ENCODE results near the gene HDHD2.

Gene HDHD2

GRCh38 chr18:47115205-47115604, 35.1 kb downstream of the HDHD2 start:
- H3K4me3 ChIP-seq (replicated peaks; ENCODE audit: low read depth, low read length), result no peak overlapping the region
- no peak for DNase-seq (ENCODE audit: extremely low read depth, low read depth)
- TF ChIP-seq CTCF (IDR thresholded peaks at IDR 0.05; ENCODE audit: low read depth, low read length, missing control alignments), result no peak

- DNase-seq (ENCODE audit: extremely low read depth, low read depth), result no peak
- no peak for TF ChIP-seq CTCF (IDR thresholded peaks at IDR 0.05; ENCODE audit: low read depth, low read length, missing control alignments)
- no peak overlapping the region for H3K4me3 ChIP-seq (replicated peaks; ENCODE audit: low read depth, low read length)
Measured at GRCh38 chr18:47113796-47114540, 36.3 kb downstream of the HDHD2 start.

GRCh38 chr18:47110492-47111274, 39.6 kb downstream of the HDHD2 start:
- H3K4me3 ChIP-seq (replicated peaks; ENCODE audit: low read depth, low read length), result no peak overlapping the region
- no peak for DNase-seq (ENCODE audit: extremely low read depth, low read depth)
- no peak for TF ChIP-seq CTCF (IDR thresholded peaks at IDR 0.05; ENCODE audit: low read depth, low read length, missing control alignments)

GRCh38 chr18:47109720-47110119, 40.6 kb downstream of the HDHD2 start:
- no peak for TF ChIP-seq CTCF (IDR thresholded peaks at IDR 0.05; ENCODE audit: low read depth, low read length, missing control alignments)
- no peak for DNase-seq (ENCODE audit: extremely low read depth, low read depth)
- no peak overlapping the region for H3K4me3 ChIP-seq (replicated peaks; ENCODE audit: low read depth, low read length)

GRCh38 chr18:47108998-47109405, 41.3 kb downstream of the HDHD2 start:
- TF ChIP-seq CTCF (IDR thresholded peaks at IDR 0.05; ENCODE audit: low read depth, low read length, missing control alignments), result no peak
- no peak for DNase-seq (ENCODE audit: extremely low read depth, low read depth)
- H3K4me3 ChIP-seq (replicated peaks; ENCODE audit: low read depth, low read length), result no peak overlapping the region

- TF ChIP-seq CTCF (IDR thresholded peaks at IDR 0.05; ENCODE audit: low read depth, low read length, missing control alignments), result no peak
- no peak for DNase-seq (ENCODE audit: extremely low read depth, low read depth)
- H3K4me3 ChIP-seq (replicated peaks; ENCODE audit: low read depth, low read length), result no peak overlapping the region
Measured at GRCh38 chr18:47108373-47108772, 41.9 kb downstream of the HDHD2 start.
